ENCODE measurements around the gene PRMT9.

The PRMT9 gene

GRCh38 chr4:147683717-147684700 lies at the start of gene PRMT9:
Gene PRMT9 (minus strand): TSS chr4:147684163. CDS start chr4:147683987, 176 bp downstream.
- peak; percentile 74 for DNase-seq

- no peak for DNase-seq
These were observed 48.7 kb upstream of the PRMT9 start for GRCh38 chr4:147732518-147733235.

GRCh38 chr4:147731580-147732517 lies 47.9 kb upstream of the PRMT9 start, which contains the start of gene ARHGAP10:
Gene ARHGAP10 (plus strand): TSS chr4:147732088. CDS start chr4:147732302, 214 bp downstream.
- peak; percentile 79 for DNase-seq

GRCh38 chr4:147730333-147730732 lies 46.4 kb upstream of the PRMT9 start:
- no peak for DNase-seq

GRCh38 chr4:147727476-147728028 lies 43.6 kb upstream of the PRMT9 start:
- DNase-seq: no peak

- peak; percentile 41 for DNase-seq
These were observed 41.7 kb upstream of the PRMT9 start for GRCh38 chr4:147725673-147726072.

GRCh38 chr4:147724468-147725201 lies 40.7 kb upstream of the PRMT9 start:
- no peak for DNase-seq

GRCh38 chr4:147723326-147723725 lies 39.4 kb upstream of the PRMT9 start:
- DNase-seq: no peak

GRCh38 chr4:147717878-147718277 lies 33.9 kb upstream of the PRMT9 start:
- no peak for DNase-seq

- DNase-seq: peak; percentile 81
These were observed 30.8 kb upstream of the PRMT9 start for GRCh38 chr4:147714575-147715401.

GRCh38 chr4:147709999-147710398 lies 26.0 kb upstream of the PRMT9 start:
- DNase-seq: peak; percentile 68

- peak; percentile 33 for DNase-seq
These were observed 24.1 kb upstream of the PRMT9 start for GRCh38 chr4:147707892-147708672.

GRCh38 chr4:147704846-147705245 lies 20.9 kb upstream of the PRMT9 start:
- no peak for DNase-seq

- DNase-seq: no peak
These were observed 12.9 kb upstream of the PRMT9 start for GRCh38 chr4:147696866-147697265.

GRCh38 chr4:147693218-147693617 lies 9.3 kb upstream of the PRMT9 start:
- no peak for DNase-seq

- DNase-seq: no peak
These were observed 7.9 kb upstream of the PRMT9 start for GRCh38 chr4:147691820-147692219.

GRCh38 chr4:147689067-147689466 lies 5.1 kb upstream of the PRMT9 start:
- no peak for DNase-seq

- no peak for DNase-seq
These were observed 773 bp downstream of the PRMT9 start for GRCh38 chr4:147683188-147683591.

GRCh38 chr4:147682755-147683154 lies 1.2 kb downstream of the PRMT9 start:
- no peak for DNase-seq
